ENCODE results near the gene ABTB2. TPM values are rescaled to one million over a fixed set of nuclear protein-coding genes. Genes with fewer than 3 reads are reported as not detected.

The ABTB2 gene
- total and polyA plus RNA-seq, 10 of the 15 experiments (the other 5 are each of a cell fraction or from before 2014, with no cell fraction given): 0.13 to 2.1 (median 0.72) TPM

DNA sequence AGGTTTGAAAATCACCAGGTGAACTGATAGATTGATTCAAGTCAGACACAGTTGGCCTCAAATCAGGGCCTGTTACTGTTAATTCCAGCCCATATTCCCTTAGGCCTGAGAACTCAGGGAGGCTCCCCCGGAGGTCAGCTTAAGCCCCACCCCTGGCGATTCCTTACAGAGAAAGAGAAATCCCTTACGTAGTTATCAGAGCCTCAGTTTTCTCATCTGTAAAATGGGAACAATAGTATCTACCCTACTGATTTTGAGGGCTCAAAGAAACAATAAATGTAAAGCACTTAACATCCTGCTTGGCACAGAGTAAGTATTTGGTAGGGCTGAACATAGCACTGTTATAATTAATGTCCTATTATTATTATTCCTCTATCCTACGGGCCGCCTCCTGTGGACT is 158.3 kb downstream of the ABTB2 start:
- H2AFZ ChIP-seq (ENCODE audit: control insufficient read depth, low read depth, low read length): no peak overlapping the region
- H3K4me2 ChIP-seq (ENCODE audit: control insufficient read depth, insufficient read depth): no peak overlapping the region
- no peak overlapping the region for H3K9ac ChIP-seq (ENCODE audit: control insufficient read depth, insufficient read depth, low read length)
- BruUV-seq (replicated peaks): no TSS peak
- ATAC-seq (no peak), DNase-seq (ENCODE audit: low read depth, low spot score) (no peak), FAIRE-seq (no peak)
- H3K36me3 ChIP-seq (ENCODE audit: control insufficient read depth in 2 of 2, insufficient read depth in 2 of 2, low read length in 1 of 2): no peaks in the 10 kb centered on the region
- TF ChIP-seq CHD4 (IDR thresholded peaks at IDR 0.05) (no peak), POU2F2 (IDR thresholded peaks at IDR 0.05; ENCODE audit: borderline replicate concordance, low read depth, low read length) (no peak), STAT3 (IDR thresholded peaks at IDR 0.05; ENCODE audit: low read depth, low read length) (no peak), KLF5 (IDR thresholded peaks at IDR 0.05; ENCODE audit: partially characterized antibody) (no peak), ZSCAN29 (IDR thresholded peaks at IDR 0.05) (no peak), TAF1 (IDR thresholded peaks at IDR 0.05; ENCODE audit: borderline replicate concordance, low read depth, low read length) (no peak), SIN3A (IDR thresholded peaks at IDR 0.05; ENCODE audit: low read depth, low read length) (no peak)
- POLR2A ChIA-PET: no interaction called here
- CTCF ChIA-PET: interaction anchor here (1.0 kb wide), 1 partner anchor 27 kb away, joined by 3 read pairs; no protein-coding TSS in a partner anchor
- no peaks in the 10 kb centered on the region for H4K20me1 ChIP-seq (ENCODE audit: control insufficient read depth, insufficient read depth)
- WGBS (ENCODE audit: insufficient coverage, insufficient replicate concordance, low lambda C conversion rate, missing lambda C conversion rate): 52% methylated on average over 5 of the region's 5 CpGs
- no peak overlapping the region for H3K27ac ChIP-seq (ENCODE audit: control insufficient read depth, insufficient read depth)
- peaks cover 12% of the 10 kb centered on the region for H3K4me1 ChIP-seq (ENCODE audit: control insufficient read depth, insufficient read depth, low read length)
- RAD21 ChIA-PET (ENCODE audit: unreplicated experiment): no interaction called here
- no peaks in the 10 kb centered on the region for H3K27me3 ChIP-seq (replicated peaks in 1 of 2; ENCODE audit: control insufficient read depth in 2 of 2, insufficient read depth in 2 of 2, low read length in 1 of 2)
- no peak overlapping the region for H3K4me3 ChIP-seq
- H3K79me2 ChIP-seq (ENCODE audit: control insufficient read depth, insufficient read depth, low read length): no peaks in the 10 kb centered on the region
- SMC1A ChIA-PET (ENCODE audit: uncharacterized antibody, unreplicated experiment): no interaction called here
- intact Hi-C loops (cut with micrococcal nuclease; ENCODE audit: unreplicated experiment) (no loop called here), in situ Hi-C loops (cut with MboI) (no loop called here)
- H3K9me3 ChIP-seq (replicated peaks; ENCODE audit: control insufficient read depth, insufficient read depth, low read length): no peaks in the 10 kb centered on the region

DNA sequence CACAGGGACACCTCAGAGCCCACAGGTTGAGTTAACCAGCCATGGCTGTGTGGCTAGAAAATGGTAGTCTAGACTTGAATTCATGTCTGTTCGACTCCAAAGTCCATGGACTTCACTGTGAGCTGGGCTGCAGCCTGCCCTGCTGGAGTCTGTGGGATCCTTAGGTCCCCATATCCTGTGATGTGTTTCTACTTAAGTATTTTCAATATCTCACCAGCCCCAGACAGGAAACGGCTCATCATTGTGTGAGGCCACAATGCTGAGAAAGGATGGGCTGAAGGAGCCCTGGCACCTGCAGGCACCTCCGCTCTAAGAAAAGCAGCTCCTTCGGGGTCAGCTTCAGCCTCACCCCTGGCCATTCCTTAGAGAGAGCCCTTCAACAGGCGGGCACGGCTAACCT is 159.3 kb downstream of the ABTB2 start:
- SMC1A ChIA-PET (ENCODE audit: uncharacterized antibody, unreplicated experiment): no interaction called here
- no peak overlapping the region for H3K27ac ChIP-seq (ENCODE audit: control insufficient read depth, insufficient read depth)
- no peak overlapping the region for H3K4me2 ChIP-seq (ENCODE audit: control insufficient read depth, insufficient read depth)
- H3K27me3 ChIP-seq (replicated peaks in 1 of 2; ENCODE audit: control insufficient read depth in 2 of 2, insufficient read depth in 2 of 2, low read length in 1 of 2): no peaks in the 10 kb centered on the region
- H3K4me3 ChIP-seq: no peak overlapping the region
- no peaks in the 10 kb centered on the region for H3K9me3 ChIP-seq (replicated peaks; ENCODE audit: control insufficient read depth, insufficient read depth, low read length)
- H3K36me3 ChIP-seq (ENCODE audit: control insufficient read depth in 2 of 2, insufficient read depth in 2 of 2, low read length in 1 of 2): no peaks in the 10 kb centered on the region
- CTCF ChIA-PET: interaction anchor here (1.0 kb wide), 1 partner anchor 28 kb away, joined by 3 read pairs; no protein-coding TSS in a partner anchor
- peaks cover 8% of the 10 kb centered on the region for H3K4me1 ChIP-seq (ENCODE audit: control insufficient read depth, insufficient read depth, low read length)
- no peaks in the 10 kb centered on the region for H4K20me1 ChIP-seq (ENCODE audit: control insufficient read depth, insufficient read depth)
- in situ Hi-C loops (cut with MboI): no loop called here
- WGBS (ENCODE audit: insufficient coverage, insufficient replicate concordance, low lambda C conversion rate, missing lambda C conversion rate): 75% methylated on average over 6 of the region's 6 CpGs
- no TSS peak for BruUV-seq (replicated peaks)
- no peak overlapping the region for H2AFZ ChIP-seq (ENCODE audit: control insufficient read depth, low read depth, low read length)
- no peak; the same call in 2 of the 3 replicates for ATAC-seq
- FAIRE-seq: no peak
- no peak for DNase-seq (ENCODE audit: low read depth, low spot score)
- intact Hi-C loops (cut with micrococcal nuclease; ENCODE audit: unreplicated experiment): no loop called here
- H3K9ac ChIP-seq (ENCODE audit: control insufficient read depth, insufficient read depth, low read length): no peak overlapping the region
- no peak for TF ChIP-seq BRCA1 (IDR thresholded peaks at IDR 0.05; ENCODE audit: low read depth, low read length)
- no peak for TF ChIP-seq CBX3 (IDR thresholded peaks at IDR 0.05; ENCODE audit: borderline replicate concordance, low read depth)
- no peak for TF ChIP-seq KAT2A (conservative IDR thresholded peaks at IDR 0.05; ENCODE audit: control insufficient read depth, low read depth, low read length)
- TF ChIP-seq RCOR1 (conservative IDR thresholded peaks at IDR 0.05; ENCODE audit: low read depth, low read length): no peak
- no peak for TF ChIP-seq RAD51 (IDR thresholded peaks at IDR 0.05)
- no peak for TF ChIP-seq IKZF1 (conservative IDR thresholded peaks at IDR 0.05)
- TF ChIP-seq, protein P1, sequence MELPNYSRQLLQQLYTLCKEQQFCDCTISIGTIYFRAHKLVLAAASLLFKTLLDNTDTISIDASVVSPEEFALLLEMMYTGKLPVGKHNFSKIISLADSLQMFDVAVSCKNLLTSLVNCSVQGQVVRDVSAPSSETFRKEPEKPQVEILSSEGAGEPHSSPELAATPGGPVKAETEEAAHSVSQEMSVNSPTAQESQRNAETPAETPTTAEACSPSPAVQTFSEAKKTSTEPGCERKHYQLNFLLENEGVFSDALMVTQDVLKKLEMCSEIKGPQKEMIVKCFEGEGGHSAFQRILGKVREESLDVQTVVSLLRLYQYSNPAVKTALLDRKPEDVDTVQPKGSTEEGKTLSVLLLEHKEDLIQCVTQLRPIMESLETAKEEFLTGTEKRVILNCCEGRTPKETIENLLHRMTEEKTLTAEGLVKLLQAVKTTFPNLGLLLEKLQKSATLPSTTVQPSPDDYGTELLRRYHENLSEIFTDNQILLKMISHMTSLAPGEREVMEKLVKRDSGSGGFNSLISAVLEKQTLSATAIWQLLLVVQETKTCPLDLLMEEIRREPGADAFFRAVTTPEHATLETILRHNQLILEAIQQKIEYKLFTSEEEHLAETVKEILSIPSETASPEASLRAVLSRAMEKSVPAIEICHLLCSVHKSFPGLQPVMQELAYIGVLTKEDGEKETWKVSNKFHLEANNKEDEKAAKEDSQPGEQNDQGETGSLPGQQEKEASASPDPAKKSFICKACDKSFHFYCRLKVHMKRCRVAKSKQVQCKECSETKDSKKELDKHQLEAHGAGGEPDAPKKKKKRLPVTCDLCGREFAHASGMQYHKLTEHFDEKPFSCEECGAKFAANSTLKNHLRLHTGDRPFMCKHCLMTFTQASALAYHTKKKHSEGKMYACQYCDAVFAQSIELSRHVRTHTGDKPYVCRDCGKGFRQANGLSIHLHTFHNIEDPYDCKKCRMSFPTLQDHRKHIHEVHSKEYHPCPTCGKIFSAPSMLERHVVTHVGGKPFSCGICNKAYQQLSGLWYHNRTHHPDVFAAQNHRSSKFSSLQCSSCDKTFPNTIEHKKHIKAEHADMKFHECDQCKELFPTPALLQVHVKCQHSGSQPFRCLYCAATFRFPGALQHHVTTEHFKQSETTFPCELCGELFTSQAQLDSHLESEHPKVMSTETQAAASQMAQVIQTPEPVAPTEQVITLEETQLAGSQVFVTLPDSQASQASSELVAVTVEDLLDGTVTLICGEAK (IDR thresholded peaks at IDR 0.05; ENCODE audit: borderline replicate concordance): no peak
- no peak for TF ChIP-seq YY1 (IDR thresholded peaks at IDR 0.05; ENCODE audit: low read depth, low read length)
- no peak for TF ChIP-seq NR2F1 (conservative IDR thresholded peaks at IDR 0.05)
- no peak for TF ChIP-seq BMI1 (IDR thresholded peaks at IDR 0.05; ENCODE audit: borderline replicate concordance)
- no peak for TF ChIP-seq EED (IDR thresholded peaks at IDR 0.05; ENCODE audit: low read depth)
- TF ChIP-seq BCL11A (IDR thresholded peaks at IDR 0.05; ENCODE audit: low read depth, low read length): no peak
- H3K79me2 ChIP-seq (ENCODE audit: control insufficient read depth, insufficient read depth, low read length): no peaks in the 10 kb centered on the region
- RAD21 ChIA-PET (ENCODE audit: unreplicated experiment): no interaction called here
- POLR2A ChIA-PET: no interaction called here
